H9 (cell line): ENCODE measurements around the gene MYOM1. TPM values are rescaled to one million over a fixed set of nuclear protein-coding genes. Genes with fewer than 3 reads are reported as not detected.

Experiments
- DNase-seq: peaks from one replicate; pipeline ENCODE4 v3.0.0-alpha.2; 2017
- H2AFZ ChIP-seq: one replicate; pipeline ENCODE4 v1.6.1; 2013; ENCODE audit warnings: mild to moderate bottlenecking, low read length, control low read depth, moderate library complexity
- H2AK5ac ChIP-seq: 2 replicates; pipeline ENCODE4 v1.6.1; 2013; ENCODE audit warnings: low read length, control low read depth, mixed read lengths; ENCODE audit not compliant: insufficient read length
- H2BK120ac ChIP-seq: one replicate; pipeline ENCODE4 v1.6.1; 2013; ENCODE audit warnings: low read depth, mild to moderate bottlenecking, low read length, control low read depth, inconsistent platforms; ENCODE audit not compliant: poor library complexity, severe bottlenecking
- H2BK12ac ChIP-seq: 2 replicates; pipeline ENCODE4 v1.6.1; 2013; ENCODE audit warnings: low read length, control low read depth, mixed read lengths, low read depth; ENCODE audit not compliant: insufficient read length
- H2BK15ac ChIP-seq: 2 replicates; pipeline ENCODE4 v1.6.1; 2013; ENCODE audit warnings: low read depth, low read length, control low read depth
- H2BK20ac ChIP-seq: one replicate; pipeline ENCODE4 v1.6.1; 2013; ENCODE audit warnings: low read depth, mild to moderate bottlenecking, low read length, control low read depth, inconsistent platforms; ENCODE audit not compliant: poor library complexity, severe bottlenecking
- H2BK5ac ChIP-seq: 2 replicates; pipeline ENCODE4 v1.6.1; 2013; ENCODE audit warnings: low read length, control low read depth, mixed read lengths; ENCODE audit not compliant: insufficient read length
- H3K14ac ChIP-seq: 2 replicates; pipeline ENCODE4 v1.6.1; 2013; ENCODE audit warnings: low read length, control low read depth; ENCODE audit not compliant: insufficient read depth
- H3K18ac ChIP-seq: 2 replicates; pipeline ENCODE4 v1.6.1; 2013; ENCODE audit warnings: low read depth, mild to moderate bottlenecking, mixed read lengths, low read length, control low read depth; ENCODE audit not compliant: insufficient read length
- H3K23ac ChIP-seq: 2 replicates; pipeline ENCODE4 v1.6.1; 2013; ENCODE audit warnings: low read length, control low read depth, mixed read lengths, low read depth; ENCODE audit not compliant: insufficient read length
- H3K23me2 ChIP-seq: 2 replicates; pipeline ENCODE4 v1.6.1; 2013; ENCODE audit warnings: low read depth, mild to moderate bottlenecking, mixed read lengths, low read length, control low read depth; ENCODE audit not compliant: insufficient read length, poor library complexity, severe bottlenecking
- H3K27ac ChIP-seq: 2 replicates; pipeline ENCODE4 v1.5.1; 2013; ENCODE audit warnings: low read length, control low read depth, mixed read lengths, low read depth; ENCODE audit not compliant: insufficient read length
- H3K27me3 ChIP-seq: 2 replicates; pipeline ENCODE4 v1.6.1; 2013; ENCODE audit warnings: low read length, control low read depth, inconsistent platforms; ENCODE audit not compliant: insufficient read depth
- H3K4ac ChIP-seq: 2 replicates; pipeline ENCODE4 v1.6.1; 2013; ENCODE audit warnings: low read depth, mild to moderate bottlenecking, control low read depth, inconsistent platforms, low read length, moderate library complexity
- H3K4me1 ChIP-seq: 2 replicates; pipeline ENCODE4 v1.6.1; 2013; ENCODE audit warnings: low read length, control low read depth, inconsistent platforms; ENCODE audit not compliant: insufficient read depth
- H3K4me2 ChIP-seq: 2 replicates; pipeline ENCODE4 v1.6.1; 2013; ENCODE audit warnings: low read length, control low read depth, mixed read lengths; ENCODE audit not compliant: insufficient read length, insufficient read depth
- H3K56ac ChIP-seq: 2 replicates; pipeline ENCODE4 v1.6.1; 2013; ENCODE audit warnings: low read depth, mild to moderate bottlenecking, mixed read lengths, low read length, control low read depth; ENCODE audit not compliant: insufficient read length
- H3K79me1 ChIP-seq: 2 replicates; pipeline ENCODE4 v1.6.1; 2013; ENCODE audit warnings: low read depth, mild to moderate bottlenecking, moderate library complexity, low read length, control low read depth, inconsistent platforms; ENCODE audit not compliant: insufficient read depth, poor library complexity, severe bottlenecking
- H3K79me2 ChIP-seq: 2 replicates; pipeline ENCODE4 v1.6.1; 2013; ENCODE audit warnings: low read length, control low read depth, inconsistent platforms; ENCODE audit not compliant: insufficient read depth
- H3K9ac ChIP-seq: 2 replicates; pipeline ENCODE4 v1.6.1; 2013; ENCODE audit warnings: low read length, control low read depth, mixed read lengths; ENCODE audit not compliant: insufficient read length; ENCODE audit errors: extremely low read depth
- H3K9me3 ChIP-seq: one replicate; pipeline ENCODE4 v1.6.1; 2013; ENCODE audit warnings: low read depth, low read length, inconsistent platforms; ENCODE audit not compliant: control insufficient read depth
- H3T11ph ChIP-seq: one replicate; pipeline ENCODE4 v1.6.1; 2013; ENCODE audit warnings: mild to moderate bottlenecking, low read length, control low read depth, inconsistent platforms
- H4K20me1 ChIP-seq: one replicate; pipeline ENCODE4 v1.6.1; 2013; ENCODE audit not compliant: control insufficient read depth, insufficient read length, insufficient read depth
- H4K5ac ChIP-seq: 2 replicates; pipeline ENCODE4 v1.6.1; 2013; ENCODE audit warnings: low read depth, mild to moderate bottlenecking, mixed read lengths, low read length, control low read depth; ENCODE audit not compliant: insufficient read length
- H4K8ac ChIP-seq: replicated peaks from 2 replicates; pipeline ENCODE4 v1.6.1; 2013; ENCODE audit warnings: low read length, control low read depth, mixed read lengths, low read depth; ENCODE audit not compliant: insufficient read length
- H4K91ac ChIP-seq: 2 replicates; pipeline ENCODE4 v1.6.1; 2013; ENCODE audit warnings: low read depth, mild to moderate bottlenecking, moderate library complexity, mixed read lengths, low read length, control low read depth; ENCODE audit not compliant: insufficient read length
- H3K27ac Mint-ChIP-seq, 3 experiments: 2 replicates in 2 of 3; 3 replicates in 1 of 3; pipeline ENCODE4 v1.8.0; 2020 to 2021; ENCODE audit warnings: mixed read lengths in 3 of 3, mild to moderate bottlenecking in 1 of 3, moderate library complexity in 1 of 3
- H3K27me3 Mint-ChIP-seq: 2 replicates; pipeline ENCODE4 v1.8.0; 2021; ENCODE audit warnings: low read depth, mild to moderate bottlenecking, moderate library complexity, mixed read lengths
- H3K36me3 Mint-ChIP-seq, 3 experiments: 2 replicates in 2 of 3; 3 replicates in 1 of 3; pipeline ENCODE4 v1.8.0; 2020 to 2021; ENCODE audit warnings: low read depth in 3 of 3, mixed read lengths in 3 of 3; ENCODE audit not compliant: insufficient read depth in 1 of 3
- H3K4me1 Mint-ChIP-seq, 2 experiments: 2 replicates each; pipeline ENCODE4 v1.8.0; 2020; ENCODE audit warnings: mixed read lengths in 2 of 2
- H3K4me3 Mint-ChIP-seq, 2 experiments: 2 replicates in 1 of 2; 3 replicates in 1 of 2; pipeline ENCODE4 v1.8.0; 2020 to 2021; ENCODE audit warnings: mild to moderate bottlenecking in 2 of 2, mixed read lengths in 2 of 2, moderate library complexity in 1 of 2
- H3K9me3 Mint-ChIP-seq, 2 experiments: 2 replicates in 1 of 2; 3 replicates in 1 of 2; pipeline ENCODE4 v1.8.0; 2020; ENCODE audit warnings: mild to moderate bottlenecking in 2 of 2, mixed read lengths in 2 of 2, moderate library complexity in 1 of 2
- CTCF ChIP-seq: fragments of 200-600 bp; sonication (generic); conservative IDR thresholded peaks from 3 replicates; pipeline ENCODE4 v1.8.0; 2021; ENCODE audit warnings: antibody characterized with exemption, mild to moderate bottlenecking
- WGBS: extraction: QIAGEN DNeasy Blood & Tissue Kit; methylation state at CpG from one replicate; pipeline ENCODE4 v1.1.7; 2013; ENCODE audit warnings: missing lambda C conversion rate, low lambda C conversion rate, mixed read lengths; ENCODE audit not compliant: insufficient read length; ENCODE audit errors: extremely low coverage; 5-methylcytosine and 5-hydroxymethylcytosine counted together
- total RNA-seq: library from RNA; stranded (reverse); gene quantifications from 2 replicates; pipeline ENCODE4 v1.2.1, GENCODE V29; 2021

The MYOM1 gene
- total RNA-seq, 1 experiment from 2014 or later: 0.17 TPM

GRCh38 chr18:3246635-3247239 lies 27.0 kb upstream of the MYOM1 start:
- Mint-ChIP-seq H3K9me3 (peaks cover 11% of the 10 kb centered on the region in 2 experiments), H3K36me3 (peaks cover 13 to 22% (median 20%) of the 10 kb centered on the region in 3 experiments; a peak in 6 of 7 replicates), H3K4me1 (peaks cover 26% of the 10 kb centered on the region in 2 experiments), H3K27ac (peak overlapping the region; percentile 99 to 100 (median 100); a peak in 5 of 7 replicates), H3K27me3 (no peaks in the 10 kb centered on the region), H3K4me3 (peak overlapping the region; percentile 84 to 91)
- H2BK12ac ChIP-seq: no peak overlapping the region
- WGBS: no CpG with 5 or more reads among the region's 23 CpGs
- no peak for TF ChIP-seq CTCF
- no peak overlapping the region for H2BK120ac ChIP-seq
- H2AK5ac ChIP-seq: no peak overlapping the region
- H4K8ac ChIP-seq: no peak overlapping the region
- H3K4me2 ChIP-seq: peak overlapping the region; percentile 60
- peak overlapping the region; percentile 87; the same call in 1 of the 2 replicates for H3K14ac ChIP-seq
- no peaks in the 10 kb centered on the region for H3K4me1 ChIP-seq
- H3T11ph ChIP-seq: no peak overlapping the region
- H3K56ac ChIP-seq: no peak overlapping the region
- H3K4ac ChIP-seq: no peak overlapping the region; the same call in 1 of the 2 replicates
- no peak overlapping the region for H3K27ac ChIP-seq
- no peaks in the 10 kb centered on the region for H3K79me1 ChIP-seq
- H3K18ac ChIP-seq: peak overlapping the region; percentile 66
- H3K79me2 ChIP-seq: peaks cover 20% of the 10 kb centered on the region; the same call in 1 of the 2 replicates
- no peaks in the 10 kb centered on the region for H3K9me3 ChIP-seq
- H4K91ac ChIP-seq: no peak overlapping the region
- no peak for DNase-seq
- H4K5ac ChIP-seq: no peak overlapping the region
- no peak overlapping the region for H2BK15ac ChIP-seq
- no peak overlapping the region for H3K23ac ChIP-seq
- H3K23me2 ChIP-seq: peaks cover 10% of the 10 kb centered on the region
- H2BK20ac ChIP-seq: no peak overlapping the region
- H2BK5ac ChIP-seq: no peak overlapping the region
- H2AFZ ChIP-seq: no peak overlapping the region
- H4K20me1 ChIP-seq: no peaks in the 10 kb centered on the region
- no peaks in the 10 kb centered on the region for H3K27me3 ChIP-seq
- peak overlapping the region; percentile 64 for H3K9ac ChIP-seq
